H1 (cell line): ENCODE measurements around the gene SHCBP1L. TPM values are rescaled to one million over a fixed set of nuclear protein-coding genes. Genes with fewer than 3 reads are reported as not detected.

Experiments used
- BRCA1 ChIP-seq: IDR thresholded peaks from 2 replicates; pipeline ENCODE4 v1.6.1; 2012; ENCODE audit warnings: low read depth, low read length, improper control_type of control experiment
- CHD7 ChIP-seq: fragments of 300-600 bp; sonication (generic); IDR thresholded peaks from 2 replicates; pipeline ENCODE4 v1.7.1; 2012; ENCODE audit warnings: low read length, moderate library complexity, mild to moderate bottlenecking, inconsistent platforms; ENCODE audit not compliant: insufficient replicate concordance
- CTCF ChIP-seq, 3 experiments: IDR thresholded peaks; 1 replicate in 2 of 3; 2 replicates in 1 of 3; pipeline versions ENCODE4 v1.5.1 to v1.6.1; 2011; ENCODE audit warnings: low read length in 3 of 3, mild to moderate bottlenecking in 3 of 3, inconsistent platforms in 2 of 3, low read depth in 1 of 3, moderate library complexity in 1 of 3; ENCODE audit not compliant: insufficient read depth in 1 of 3; ENCODE audit errors: control extremely low read depth in 1 of 3
- EZH2 ChIP-seq: fragments of 200-600 bp; sonication (generic); IDR thresholded peaks from 2 replicates; pipeline ENCODE4 v1.7.1; 2012; ENCODE audit warnings: low read depth, mild to moderate bottlenecking, moderate library complexity, low read length, inconsistent platforms; ENCODE audit not compliant: severe bottlenecking
- GTF2F1 ChIP-seq: IDR thresholded peaks from 2 replicates; pipeline ENCODE4 v1.6.1; 2012; ENCODE audit warnings: low read depth, low read length, improper control_type of control experiment, borderline replicate concordance
- KDM4A ChIP-seq: IDR thresholded peaks from one replicate; pipeline ENCODE4 v1.7.1; 2012; ENCODE audit warnings: low read depth, mild to moderate bottlenecking, moderate library complexity, low read length, inconsistent platforms; ENCODE audit not compliant: severe bottlenecking
- PHF8 ChIP-seq: fragments of 200-600 bp; sonication (generic); conservative IDR thresholded peaks from 2 replicates; pipeline ENCODE4 v1.7.1; 2012; ENCODE audit warnings: low read depth, mild to moderate bottlenecking, inconsistent platforms, low read length, moderate library complexity
- POLR2A ChIP-seq, 2 experiments: IDR thresholded peaks; 1 replicate in 1 of 2; 2 replicates in 1 of 2; pipeline ENCODE4 v1.6.1; 2011; ENCODE audit warnings: low read depth in 2 of 2, low read length in 2 of 2, mild to moderate bottlenecking in 2 of 2; ENCODE audit errors: control extremely low read depth in 1 of 2
- POLR2AphosphoS5 ChIP-seq: IDR thresholded peaks from 2 replicates; pipeline ENCODE4 v1.6.1; 2011; ENCODE audit warnings: low read depth, low read length
- polyA plus RNA-seq, 7 experiments: library from polyadenylated mRNA; depleted of rRNA in 3 of 7; stranded (reverse) in 5 of 7; unstranded in 2 of 7; fragments of >200 nt in 5 of 7; fragments of 200-250 nt in 2 of 7; gene quantifications; 1 replicate in 5 of 7; 2 replicates in 1 of 7; 4 replicates in 1 of 7; pipeline versions ENCODE4 v1.2.1 to v1.2.3, GENCODE V29; 2011 to 2013; ENCODE audit warnings: missing spikeins in 2 of 7, mixed read lengths in 2 of 7
- total RNA-seq: library from RNA; stranded (reverse); fragmentation: NEBNext Ultra II Directional; extraction: Animal tissue kit (Norgen Biotek cat#: 25700); gene quantifications from 2 replicates; pipeline ENCODE4 v1.2.1, GENCODE V29; 2021

SHCBP1L gene
- total and polyA plus RNA-seq, 2 of the 8 experiments (the other 6 are each of a cell fraction or from before 2014, with no cell fraction given): not detected

- TF ChIP-seq CHD7 (no peak), EZH2 (no peak), GTF2F1 (no peak), POLR2AphosphoS5 (no peak), CTCF (IDR thresholded peaks at IDR 0.05; ENCODE audit: control extremely low read depth in 1 of 3, insufficient read depth in 1 of 3, low read depth in 1 of 3, low read length in 3 of 3) (no peak), POLR2A (IDR thresholded peaks at IDR 0.05; ENCODE audit: control extremely low read depth in 1 of 2, low read depth in 2 of 2, low read length in 2 of 2) (no peak), KDM4A (no peak), PHF8 (no peak), BRCA1 (no peak)
These were observed 12.9 kb upstream of the SHCBP1L start (continued) for GRCh38 chr1:182965861-182966260.
